ENCODE results near the gene DNAH14.

DNA sequence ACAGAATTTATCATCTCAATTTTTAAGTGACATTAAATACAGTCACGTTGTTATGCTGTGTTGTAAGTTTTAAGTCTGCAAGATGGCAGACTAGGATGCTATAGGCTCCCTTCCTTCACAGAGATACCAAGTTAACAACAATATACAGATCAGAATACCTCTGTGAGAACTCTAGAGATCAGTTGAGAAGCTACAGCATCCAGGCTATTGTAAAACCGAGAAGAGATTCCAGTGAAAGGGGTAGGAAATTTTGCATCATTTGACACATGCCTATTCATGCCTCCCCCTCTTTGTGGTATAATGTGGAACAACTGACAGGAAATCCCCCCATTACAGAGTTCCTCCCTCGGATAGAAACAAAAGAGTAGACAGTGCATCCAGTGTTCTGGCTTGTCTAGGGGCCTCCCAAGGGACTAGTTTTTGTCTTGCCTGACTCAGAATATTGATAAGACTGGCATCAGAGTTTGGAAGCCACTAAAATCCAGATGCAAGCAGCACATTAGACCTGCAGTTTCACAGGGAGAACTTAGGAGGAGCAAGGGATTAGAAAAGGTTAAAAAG is 417.7 kb downstream of the DNAH14 start:
- TF ChIP-seq POLR2AphosphoS5 (IDR thresholded peaks at IDR 0.05) = no peak
- TF ChIP-seq, protein P1, sequence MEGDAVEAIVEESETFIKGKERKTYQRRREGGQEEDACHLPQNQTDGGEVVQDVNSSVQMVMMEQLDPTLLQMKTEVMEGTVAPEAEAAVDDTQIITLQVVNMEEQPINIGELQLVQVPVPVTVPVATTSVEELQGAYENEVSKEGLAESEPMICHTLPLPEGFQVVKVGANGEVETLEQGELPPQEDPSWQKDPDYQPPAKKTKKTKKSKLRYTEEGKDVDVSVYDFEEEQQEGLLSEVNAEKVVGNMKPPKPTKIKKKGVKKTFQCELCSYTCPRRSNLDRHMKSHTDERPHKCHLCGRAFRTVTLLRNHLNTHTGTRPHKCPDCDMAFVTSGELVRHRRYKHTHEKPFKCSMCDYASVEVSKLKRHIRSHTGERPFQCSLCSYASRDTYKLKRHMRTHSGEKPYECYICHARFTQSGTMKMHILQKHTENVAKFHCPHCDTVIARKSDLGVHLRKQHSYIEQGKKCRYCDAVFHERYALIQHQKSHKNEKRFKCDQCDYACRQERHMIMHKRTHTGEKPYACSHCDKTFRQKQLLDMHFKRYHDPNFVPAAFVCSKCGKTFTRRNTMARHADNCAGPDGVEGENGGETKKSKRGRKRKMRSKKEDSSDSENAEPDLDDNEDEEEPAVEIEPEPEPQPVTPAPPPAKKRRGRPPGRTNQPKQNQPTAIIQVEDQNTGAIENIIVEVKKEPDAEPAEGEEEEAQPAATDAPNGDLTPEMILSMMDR (IDR thresholded peaks at IDR 0.05) = no peak
- TF ChIP-seq POLR2A (IDR thresholded peaks at IDR 0.05) = no peak

Measured in breast epithelium (tissue), 3 donors.